ENCODE data around the gene SART3.

SART3 gene

DNA sequence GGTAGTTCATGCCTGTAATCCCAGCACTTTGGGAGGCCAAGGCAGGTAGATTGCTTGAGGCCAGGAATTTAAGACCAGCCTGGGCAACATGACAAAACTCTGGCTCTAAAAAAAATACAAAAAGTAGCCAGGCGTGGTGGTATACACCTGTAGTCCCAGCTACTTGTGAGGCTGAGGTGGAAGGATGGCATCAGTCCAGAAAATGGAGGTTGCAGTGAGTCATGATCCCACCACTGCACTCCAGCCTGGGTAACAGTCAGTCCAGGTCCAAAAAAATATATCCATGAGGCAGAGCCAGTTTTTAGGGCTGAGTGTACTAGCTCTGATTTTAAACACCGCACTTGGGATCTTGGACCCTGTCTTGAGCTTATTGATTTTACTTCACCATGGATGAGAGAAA, 76.5 kb downstream of the SART3 start:
- no peaks in the 10 kb centered on the region for H3K36me3 ChIP-seq (ENCODE audit: insufficient read depth, low read length)
- H3K9me3 ChIP-seq (ENCODE audit: low read length) = no peaks in the 10 kb centered on the region
- H2AFZ ChIP-seq (ENCODE audit: low read depth, low read length) = no peak overlapping the region
- no peak overlapping the region for H3K4me3 ChIP-seq (ENCODE audit: low read length)
- H3K27me3 ChIP-seq (ENCODE audit: insufficient read depth, low read length) = peaks cover 4% of the 10 kb centered on the region
- no peaks in the 10 kb centered on the region for H3K4me1 ChIP-seq (ENCODE audit: insufficient read depth, low read length)

DNA sequence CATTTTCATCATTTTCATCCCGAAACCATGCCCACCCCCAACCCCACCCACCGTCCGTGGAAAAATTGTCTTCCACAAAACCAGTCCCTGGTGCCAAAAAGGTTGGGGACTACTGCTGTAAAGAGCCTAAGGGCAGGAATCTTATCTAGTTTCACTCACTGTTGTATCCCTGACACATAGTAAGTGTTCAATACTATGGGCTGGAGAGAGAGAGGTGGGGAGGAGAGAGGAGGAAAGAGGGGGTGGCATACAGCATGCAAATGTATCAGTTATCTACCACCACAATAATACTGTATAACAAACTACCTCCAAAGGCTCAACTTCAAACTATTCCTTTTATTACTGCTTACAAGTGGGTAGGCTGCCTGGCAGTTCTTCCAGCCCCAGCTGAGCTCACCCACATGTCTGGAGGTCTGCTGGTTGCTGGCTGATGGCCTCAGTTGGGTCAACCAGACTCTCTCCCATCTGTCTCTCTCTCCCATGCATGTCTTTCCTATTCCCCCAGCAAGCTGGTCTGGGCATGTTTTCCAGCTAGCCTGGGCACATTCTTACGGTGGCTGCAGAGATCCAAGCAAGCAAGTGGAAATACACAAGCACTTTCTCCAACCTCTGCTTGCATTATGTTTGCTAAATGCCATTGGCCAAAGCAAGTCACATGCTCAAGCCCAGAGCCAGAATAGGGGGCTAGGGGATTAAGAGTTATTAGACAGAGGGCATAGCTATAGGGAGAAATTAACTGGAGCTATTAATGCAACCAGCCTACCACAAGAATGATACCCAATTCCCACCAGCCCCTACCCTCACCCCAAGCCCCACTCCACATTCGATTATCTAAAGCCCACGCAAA, 77.5 kb downstream of the SART3 start:
- H3K9me3 ChIP-seq (ENCODE audit: low read length) = no peaks in the 10 kb centered on the region

DNA sequence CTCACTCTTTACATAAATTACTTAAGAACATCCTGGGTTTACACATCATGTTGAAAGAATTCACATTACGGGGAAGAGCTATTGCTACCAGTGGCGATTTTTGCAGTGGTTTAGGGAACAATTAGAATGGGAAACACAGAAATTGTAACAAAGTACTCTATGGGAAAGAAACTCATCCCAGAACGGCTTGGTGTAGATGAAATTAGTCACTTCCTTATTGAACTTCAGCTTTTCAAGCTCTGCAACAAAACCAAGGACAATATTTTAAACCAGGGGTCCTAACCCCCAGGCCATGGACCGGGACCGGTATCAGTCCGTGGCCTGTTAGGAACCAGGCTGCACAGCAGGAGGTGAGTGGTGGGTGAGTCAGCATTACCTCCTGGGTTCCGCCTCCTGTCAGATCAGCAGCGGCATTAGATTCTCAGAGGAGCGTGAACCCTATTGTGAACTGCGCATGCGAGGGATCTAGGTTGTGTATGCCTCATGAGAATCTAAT, 78.2 kb downstream of the SART3 start:
- no peaks in the 10 kb centered on the region for H3K4me1 ChIP-seq (ENCODE audit: insufficient read depth, low read length)
- H2AFZ ChIP-seq (ENCODE audit: low read depth, low read length) = no peak overlapping the region
- H3K9me3 ChIP-seq (ENCODE audit: low read length) = no peaks in the 10 kb centered on the region
- no peaks in the 10 kb centered on the region for H3K36me3 ChIP-seq (ENCODE audit: insufficient read depth, low read length)
- no peak overlapping the region for H3K4me3 ChIP-seq (ENCODE audit: low read length)
- H3K27me3 ChIP-seq (ENCODE audit: insufficient read depth, low read length) = peaks cover 4% of the 10 kb centered on the region

More for the DNA sequence above, 77.5 kb downstream of the SART3 start:
- Histone ChIP-seq H3K36me3 (ENCODE audit: insufficient read depth, low read length) (no peaks in the 10 kb centered on the region), H3K4me3 (ENCODE audit: low read length) (no peak overlapping the region), H3K4me1 (ENCODE audit: insufficient read depth, low read length) (no peaks in the 10 kb centered on the region), H3K27me3 (ENCODE audit: insufficient read depth, low read length) (peaks cover 4% of the 10 kb centered on the region), H2AFZ (ENCODE audit: low read depth, low read length) (no peak overlapping the region)

DNA sequence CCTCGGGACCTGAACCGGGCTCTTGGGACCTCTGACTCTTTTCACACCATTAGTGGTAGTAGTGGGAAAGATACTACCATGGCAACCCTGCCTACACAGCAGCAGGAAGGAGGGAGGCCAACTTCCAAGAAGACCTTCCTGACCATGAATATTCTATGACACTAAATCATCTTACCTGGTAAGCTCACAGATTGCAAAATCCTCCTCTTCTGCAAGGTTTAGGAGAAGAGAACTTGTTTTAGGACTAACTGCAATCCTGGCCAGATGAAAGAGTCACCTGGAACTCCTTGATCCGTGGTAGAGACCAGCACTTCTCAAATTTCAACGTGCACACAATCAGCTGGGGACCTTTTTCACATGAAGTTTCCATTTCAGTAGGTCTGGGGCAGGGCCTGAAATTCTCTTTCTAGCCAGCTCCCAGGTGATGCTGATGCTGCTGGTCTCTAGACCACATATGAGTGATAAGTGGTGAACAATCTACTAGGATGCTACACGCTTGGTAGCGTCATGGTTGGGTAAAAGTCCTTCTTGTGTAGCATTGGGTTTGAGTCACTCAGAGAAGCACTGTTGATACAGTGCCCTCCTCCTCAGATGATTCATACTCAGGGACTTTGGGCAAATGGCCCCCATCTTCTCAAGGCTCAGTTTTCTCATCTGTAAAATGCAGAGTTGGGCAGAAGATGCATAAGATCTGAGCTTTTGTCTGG, 81.5 kb downstream of the SART3 start:
- Histone ChIP-seq H3K4me1 (ENCODE audit: insufficient read depth, low read length) (no peaks in the 10 kb centered on the region), H3K36me3 (ENCODE audit: insufficient read depth, low read length) (no peaks in the 10 kb centered on the region), H3K4me3 (ENCODE audit: low read length) (no peak overlapping the region), H2AFZ (ENCODE audit: low read depth, low read length) (no peak overlapping the region), H3K27me3 (ENCODE audit: insufficient read depth, low read length) (peaks cover 4% of the 10 kb centered on the region), H3K9me3 (ENCODE audit: low read length) (no peaks in the 10 kb centered on the region)

DNA sequence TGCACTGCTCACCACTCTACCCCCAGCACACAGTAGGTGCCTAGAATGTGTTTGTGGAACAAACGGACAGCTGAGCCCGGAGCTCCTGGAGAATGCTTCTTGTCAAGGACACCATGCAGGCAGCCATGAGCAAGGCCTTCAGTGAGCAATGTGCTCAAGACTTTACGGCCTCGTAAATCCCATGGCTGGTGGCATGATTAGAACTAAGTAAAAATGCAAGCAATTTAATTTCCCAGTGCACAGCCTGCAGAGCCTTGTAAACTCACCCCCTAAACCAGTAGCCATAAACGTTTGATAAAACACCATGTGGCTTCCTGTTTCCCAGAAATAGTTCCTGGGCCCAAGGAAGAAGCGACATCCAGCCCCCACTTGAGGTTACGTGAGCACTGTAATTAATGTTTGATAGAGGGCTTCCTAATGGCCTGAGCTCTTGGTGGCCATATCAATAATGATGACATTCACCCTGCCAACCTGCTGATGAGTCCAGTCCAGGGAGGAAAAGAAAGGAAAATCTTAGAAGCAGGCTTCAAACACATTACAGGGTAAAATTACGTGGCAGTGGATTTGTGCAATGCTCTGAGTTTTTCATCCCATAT, 82.3 kb downstream of the SART3 start:
- Histone ChIP-seq H2AFZ (ENCODE audit: low read depth, low read length) (no peak overlapping the region), H3K9me3 (ENCODE audit: low read length) (no peaks in the 10 kb centered on the region), H3K4me1 (ENCODE audit: insufficient read depth, low read length) (no peaks in the 10 kb centered on the region), H3K4me3 (ENCODE audit: low read length) (no peak overlapping the region), H3K27me3 (ENCODE audit: insufficient read depth, low read length) (peaks cover 4% of the 10 kb centered on the region), H3K36me3 (ENCODE audit: insufficient read depth, low read length) (no peaks in the 10 kb centered on the region)

DNA sequence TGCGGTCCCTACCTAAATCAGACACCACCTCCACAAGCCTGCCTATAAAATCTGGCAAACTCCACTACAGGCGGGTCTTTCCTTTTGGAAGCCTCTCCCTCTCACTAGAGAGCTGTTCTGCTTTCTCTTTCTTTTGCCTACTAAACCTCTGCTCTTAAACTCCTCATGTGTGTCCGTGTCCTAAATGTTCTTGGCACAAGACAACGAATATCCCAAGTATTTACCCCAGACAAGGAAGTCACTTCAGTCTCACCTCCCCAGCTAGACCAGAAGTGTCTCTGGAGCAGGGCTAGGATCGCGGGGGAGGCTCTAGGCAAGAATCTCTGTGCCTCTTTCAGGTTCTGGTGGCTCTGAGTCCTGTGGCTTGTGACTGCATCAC, 83.1 kb downstream of the SART3 start:
- Histone ChIP-seq H3K9me3 (ENCODE audit: low read length) (no peaks in the 10 kb centered on the region), H3K4me1 (ENCODE audit: insufficient read depth, low read length) (no peaks in the 10 kb centered on the region), H3K4me3 (ENCODE audit: low read length) (no peak overlapping the region), H3K27me3 (ENCODE audit: insufficient read depth, low read length) (peaks cover 4% of the 10 kb centered on the region), H2AFZ (ENCODE audit: low read depth, low read length) (no peak overlapping the region), H3K36me3 (ENCODE audit: insufficient read depth, low read length) (no peaks in the 10 kb centered on the region)

DNA sequence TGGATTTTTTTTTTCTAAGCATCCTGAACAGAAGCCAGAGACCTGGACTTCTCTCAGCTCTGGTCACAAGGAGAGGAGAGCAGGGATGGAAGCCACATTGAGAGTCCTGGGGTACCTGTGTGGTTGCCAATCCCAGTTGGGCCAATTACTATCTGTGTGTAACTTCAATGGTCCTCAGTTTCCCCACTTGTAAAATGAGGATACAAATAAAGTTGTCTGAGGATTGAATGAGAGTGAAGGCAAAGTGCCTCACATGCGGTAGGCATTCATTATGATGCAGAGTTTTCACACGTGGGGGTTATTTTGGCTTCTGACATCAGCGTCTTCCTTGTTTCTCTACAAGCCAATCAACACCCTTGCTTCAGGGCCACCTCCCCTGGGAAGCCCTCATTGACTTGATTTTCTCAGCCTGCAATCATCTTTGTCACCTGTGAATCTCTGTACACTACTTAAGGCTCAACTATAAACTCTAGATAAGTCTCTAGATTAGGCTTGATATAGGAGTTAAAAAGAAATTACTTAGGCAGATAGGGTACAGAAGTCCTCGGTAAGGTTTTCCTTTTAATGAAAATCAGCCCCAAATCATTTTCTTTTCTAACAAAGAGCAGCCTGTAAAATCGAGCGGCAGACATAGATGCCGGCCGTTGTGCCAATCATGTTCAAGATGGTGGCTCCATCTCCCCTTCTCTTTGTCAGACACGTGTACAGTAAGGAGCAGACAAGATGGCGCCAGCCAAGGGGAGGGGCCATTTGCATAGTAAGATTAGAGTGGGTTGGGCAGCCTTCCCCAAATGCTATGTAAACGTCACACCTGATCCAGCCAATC, 83.7 kb downstream of the SART3 start:
- Histone ChIP-seq H3K9me3 (ENCODE audit: low read length) (no peaks in the 10 kb centered on the region), H3K4me1 (ENCODE audit: insufficient read depth, low read length) (no peaks in the 10 kb centered on the region), H3K36me3 (ENCODE audit: insufficient read depth, low read length) (no peaks in the 10 kb centered on the region), H3K27me3 (ENCODE audit: insufficient read depth, low read length) (no peaks in the 10 kb centered on the region), H3K4me3 (ENCODE audit: low read length) (no peak overlapping the region), H2AFZ (ENCODE audit: low read depth, low read length) (no peak overlapping the region)

DNA sequence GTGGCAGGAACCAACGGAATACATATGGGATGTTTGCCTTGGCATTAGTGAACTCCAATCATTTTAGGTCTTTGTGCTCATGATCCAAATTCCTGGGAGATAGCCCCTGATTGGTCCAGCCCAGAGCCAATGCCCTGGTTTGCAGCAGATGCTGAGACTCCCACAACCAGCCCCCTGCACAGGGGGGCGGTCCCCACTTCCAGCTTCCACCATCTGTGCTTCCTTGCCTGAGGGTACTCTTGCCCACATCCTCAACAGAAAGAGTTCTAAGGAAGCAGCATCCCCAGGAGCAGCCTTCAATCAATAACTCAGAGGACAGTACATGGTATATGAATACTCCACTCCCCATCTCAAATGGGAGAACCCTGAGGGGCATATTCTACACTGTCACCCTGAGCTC, 85.6 kb downstream of the SART3 start:
- H2AFZ ChIP-seq (ENCODE audit: low read depth, low read length) = no peak overlapping the region

DNA sequence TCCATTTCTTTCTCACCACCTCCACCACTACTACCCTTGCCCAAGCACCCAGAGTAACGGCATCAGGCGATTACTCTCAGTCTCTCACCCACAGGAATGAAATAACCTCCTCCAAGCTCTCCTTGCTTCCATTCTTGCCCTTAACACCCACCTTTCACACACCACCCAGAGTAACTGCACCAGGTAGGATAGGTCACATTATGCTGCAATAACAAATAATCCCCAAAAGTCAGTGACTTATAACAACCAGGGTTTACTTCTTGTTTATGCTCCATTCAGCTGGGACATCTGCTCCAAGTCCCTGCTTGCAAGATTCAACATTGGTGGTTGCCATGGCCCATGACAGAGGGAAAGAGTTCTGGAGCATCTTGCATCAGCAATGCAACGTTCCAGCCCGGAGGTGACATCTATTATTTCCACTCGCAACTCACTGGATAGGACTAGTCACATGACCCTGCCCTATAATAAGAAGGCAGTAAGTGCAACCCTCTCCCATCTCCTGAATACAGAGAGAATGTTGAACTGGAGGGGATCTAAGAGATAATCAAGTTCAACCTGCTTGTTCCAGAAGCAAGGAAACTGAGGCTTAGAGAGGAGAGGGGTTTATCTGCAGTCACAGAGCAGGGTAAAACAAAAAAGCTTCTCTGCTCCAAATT, 87.4 kb downstream of the SART3 start:
- Histone ChIP-seq H2AFZ (ENCODE audit: low read depth, low read length) (no peak overlapping the region), H3K27me3 (ENCODE audit: insufficient read depth, low read length) (no peaks in the 10 kb centered on the region), H3K9me3 (ENCODE audit: low read length) (no peaks in the 10 kb centered on the region), H3K4me3 (ENCODE audit: low read length) (no peak overlapping the region), H3K36me3 (ENCODE audit: insufficient read depth, low read length) (no peaks in the 10 kb centered on the region), H3K4me1 (ENCODE audit: insufficient read depth, low read length) (no peaks in the 10 kb centered on the region)

More for the DNA sequence above, 85.6 kb downstream of the SART3 start:
- no peak overlapping the region for H3K4me3 ChIP-seq (ENCODE audit: low read length)
- H3K9me3 ChIP-seq (ENCODE audit: low read length) = no peaks in the 10 kb centered on the region
- no peaks in the 10 kb centered on the region for H3K36me3 ChIP-seq (ENCODE audit: insufficient read depth, low read length)
- H3K27me3 ChIP-seq (ENCODE audit: insufficient read depth, low read length) = no peaks in the 10 kb centered on the region
- no peaks in the 10 kb centered on the region for H3K4me1 ChIP-seq (ENCODE audit: insufficient read depth, low read length)
